Activated CD8-positive, alpha-beta memory T cell treated with anti-CD3 and anti-CD28 coated beads, Interleukin-2, amount 50 U/mL, for 4 hours (primary cell): ENCODE measurements around the gene DSCAM.

Source experiments
- DNase-seq: peaks from one replicate; pipeline ENCODE4 v3.0.0-alpha.2; 2020

Gene DSCAM

GRCh38 chr21:40587736-40588346 is 259.1 kb downstream of the DSCAM start:
- no peak for DNase-seq

GRCh38 chr21:40586575-40586974 is 260.4 kb downstream of the DSCAM start:
- DNase-seq: no peak

GRCh38 chr21:40577285-40578043 is 269.5 kb downstream of the DSCAM start:
- no peak for DNase-seq

- DNase-seq: no peak
These were observed 271.0 kb downstream of the DSCAM start for GRCh38 chr21:40575976-40576375.

- no peak for DNase-seq
These were observed 277.6 kb downstream of the DSCAM start for GRCh38 chr21:40569357-40569756.

- DNase-seq: no peak
These were observed 278.2 kb downstream of the DSCAM start for GRCh38 chr21:40568807-40569206.

- no peak for DNase-seq
These were observed 279.5 kb downstream of the DSCAM start for GRCh38 chr21:40567501-40567900.

GRCh38 chr21:40566486-40566885 is 280.5 kb downstream of the DSCAM start:
- DNase-seq: no peak

- no peak for DNase-seq
These were observed 282.6 kb downstream of the DSCAM start for GRCh38 chr21:40564318-40564717.

GRCh38 chr21:40563900-40564299 is 283.1 kb downstream of the DSCAM start:
- no peak for DNase-seq

- DNase-seq: no peak
These were observed 284.5 kb downstream of the DSCAM start for GRCh38 chr21:40562242-40563002.

- no peak for DNase-seq
These were observed 290.5 kb downstream of the DSCAM start for GRCh38 chr21:40556442-40556968.

GRCh38 chr21:40555021-40555528 is 291.9 kb downstream of the DSCAM start:
- no peak for DNase-seq

- no peak for DNase-seq
These were observed 293.2 kb downstream of the DSCAM start for GRCh38 chr21:40553781-40554180.

GRCh38 chr21:40547906-40548513 is 298.9 kb downstream of the DSCAM start:
- DNase-seq: no peak

GRCh38 chr21:40546647-40547046 is 300.3 kb downstream of the DSCAM start:
- no peak for DNase-seq

- no peak for DNase-seq
These were observed 306.7 kb downstream of the DSCAM start for GRCh38 chr21:40540216-40540615.

- no peak for DNase-seq
These were observed 312.1 kb downstream of the DSCAM start for GRCh38 chr21:40534886-40535285.

- no peak for DNase-seq
These were observed 315.4 kb downstream of the DSCAM start for GRCh38 chr21:40531431-40532110.

GRCh38 chr21:40531016-40531415 is 315.9 kb downstream of the DSCAM start:
- DNase-seq: no peak

GRCh38 chr21:40517646-40518045 is 329.3 kb downstream of the DSCAM start:
- no peak for DNase-seq

- DNase-seq: no peak
These were observed 330.6 kb downstream of the DSCAM start for GRCh38 chr21:40516335-40516734.
